GM13977 (cell line): ENCODE data around the gene TMEM252.

Experiments used
- DNase-seq: peaks from one replicate; pipeline ENCODE4 v3.0.0; 2012; ENCODE audit warnings: low spot score
- in situ Hi-C: fragments of 300-500 bp; cut with MboI; formaldehyde crosslinking; loops from one replicate; pipeline ENCODE4 v1.12.0; 2022; ENCODE audit warnings: low sequenced_read_pairs, low pct_unique_long_range_greater_than_20kb, mixed read lengths, inconsistent platforms; ENCODE audit not compliant: unreplicated experiment
- TF ChIP-seq, protein P1 (sequence below): IDR thresholded peaks from 2 replicates; pipeline ENCODE4 v1.5.1; 2012; ENCODE audit warnings: mild to moderate bottlenecking, control low read depth; ENCODE audit not compliant: insufficient read depth; ENCODE audit errors: extremely low read depth, missing control alignments

The TMEM252 gene

GRCh38 chr9:68505681-68506409 is 34.8 kb downstream of the TMEM252 start:
- in situ Hi-C loops = no loop called here

GRCh38 chr9:68502279-68502678 is 38.4 kb downstream of the TMEM252 start:
- no peak for DNase-seq
- TF ChIP-seq, protein P1, sequence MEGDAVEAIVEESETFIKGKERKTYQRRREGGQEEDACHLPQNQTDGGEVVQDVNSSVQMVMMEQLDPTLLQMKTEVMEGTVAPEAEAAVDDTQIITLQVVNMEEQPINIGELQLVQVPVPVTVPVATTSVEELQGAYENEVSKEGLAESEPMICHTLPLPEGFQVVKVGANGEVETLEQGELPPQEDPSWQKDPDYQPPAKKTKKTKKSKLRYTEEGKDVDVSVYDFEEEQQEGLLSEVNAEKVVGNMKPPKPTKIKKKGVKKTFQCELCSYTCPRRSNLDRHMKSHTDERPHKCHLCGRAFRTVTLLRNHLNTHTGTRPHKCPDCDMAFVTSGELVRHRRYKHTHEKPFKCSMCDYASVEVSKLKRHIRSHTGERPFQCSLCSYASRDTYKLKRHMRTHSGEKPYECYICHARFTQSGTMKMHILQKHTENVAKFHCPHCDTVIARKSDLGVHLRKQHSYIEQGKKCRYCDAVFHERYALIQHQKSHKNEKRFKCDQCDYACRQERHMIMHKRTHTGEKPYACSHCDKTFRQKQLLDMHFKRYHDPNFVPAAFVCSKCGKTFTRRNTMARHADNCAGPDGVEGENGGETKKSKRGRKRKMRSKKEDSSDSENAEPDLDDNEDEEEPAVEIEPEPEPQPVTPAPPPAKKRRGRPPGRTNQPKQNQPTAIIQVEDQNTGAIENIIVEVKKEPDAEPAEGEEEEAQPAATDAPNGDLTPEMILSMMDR = no peak
- in situ Hi-C loops = no loop called here

More at GRCh38 chr9:68505681-68506409, 34.8 kb downstream of the TMEM252 start:
- DNase-seq = no peak
- TF ChIP-seq, protein P1 = no peak

DNA sequence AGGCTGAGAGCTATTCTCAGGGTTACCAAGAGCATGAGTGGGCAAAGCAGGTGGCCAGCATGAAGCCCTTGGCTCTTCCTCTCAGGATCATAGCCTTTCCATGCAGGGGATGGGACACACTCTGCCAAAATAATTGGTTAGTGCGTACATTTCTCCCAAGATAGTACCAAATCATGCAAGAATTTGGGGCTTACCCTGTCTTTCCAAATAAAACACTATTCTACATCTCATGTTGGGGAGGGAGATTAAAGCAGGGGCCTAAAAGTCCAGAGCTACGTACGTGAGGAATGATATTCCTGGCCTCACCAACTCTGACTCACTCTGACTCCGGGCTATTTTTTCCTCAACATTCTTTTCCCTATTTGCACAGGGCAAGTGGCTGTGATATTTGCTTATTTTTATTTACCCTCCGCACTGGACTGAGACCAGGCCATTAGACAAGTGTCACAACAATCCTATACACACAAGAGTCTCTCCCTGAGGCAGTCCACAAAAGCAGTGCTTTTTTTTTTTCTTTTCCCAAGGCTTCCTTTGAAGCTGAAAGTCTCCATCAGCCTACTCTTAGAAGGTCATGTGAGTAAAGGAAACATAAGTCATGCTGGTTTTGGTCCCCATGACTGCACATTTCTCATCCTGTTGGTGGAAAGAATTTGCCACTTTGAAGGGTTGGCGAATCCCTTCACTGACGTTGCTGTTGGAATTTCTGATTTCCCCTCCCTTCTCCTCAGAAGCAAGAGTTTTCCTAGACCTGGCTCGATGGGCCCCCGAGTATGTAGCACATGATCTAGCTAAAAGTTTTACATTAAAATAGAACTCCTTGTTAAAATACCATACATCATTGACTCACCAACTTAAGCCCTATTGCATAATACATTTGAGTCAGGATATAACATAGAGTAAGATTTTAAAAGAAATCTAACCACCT is 40.0 kb downstream of the TMEM252 start:
- TF ChIP-seq, protein P1 = no peak
- in situ Hi-C loops = no loop called here
- DNase-seq = no peak

DNA sequence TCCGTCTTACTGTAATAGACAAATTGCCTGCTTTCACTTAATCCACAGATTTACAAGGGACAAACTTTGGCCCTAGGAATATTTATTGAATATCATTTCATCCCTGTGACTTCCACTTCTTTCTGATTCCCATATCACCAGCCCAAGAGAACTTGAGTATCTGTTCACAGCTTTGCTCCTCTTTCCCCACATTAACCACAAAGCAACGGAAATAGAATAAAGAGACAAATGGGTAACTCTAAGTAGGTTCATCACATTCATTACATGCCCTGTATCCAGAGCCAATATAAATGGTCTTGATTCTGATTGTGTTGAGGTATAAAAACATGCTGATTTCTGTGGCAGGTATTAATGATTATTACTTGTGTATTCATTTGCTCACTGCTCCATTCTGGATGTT is 41.9 kb downstream of the TMEM252 start:
- TF ChIP-seq, protein P1 = no peak
- in situ Hi-C loops = no loop called here
- DNase-seq = no peak

- no peak for DNase-seq
- in situ Hi-C loops = no loop called here
- TF ChIP-seq, protein P1 = no peak
Measured at GRCh38 chr9:68497629-68498028, 43.1 kb downstream of the TMEM252 start.

DNA sequence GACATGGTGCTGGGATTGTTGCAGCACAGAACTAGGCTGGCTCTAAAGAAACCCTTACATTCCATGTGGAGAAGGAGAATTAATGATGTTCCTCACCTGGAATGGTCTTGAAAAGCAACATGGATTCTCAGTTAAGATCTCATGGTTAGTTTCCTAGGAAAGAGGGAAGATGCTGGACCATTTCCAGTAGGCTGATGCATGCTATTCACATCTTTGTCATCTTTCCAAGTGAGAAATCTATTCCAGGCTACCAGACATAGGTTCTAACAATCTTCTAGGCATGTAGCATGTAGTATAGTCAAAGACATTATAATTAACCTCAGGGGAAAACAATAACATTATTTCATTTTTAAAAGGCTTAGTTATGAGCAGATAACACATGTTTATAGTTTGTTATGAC is 44.3 kb downstream of the TMEM252 start:
- in situ Hi-C loops = no loop called here
- TF ChIP-seq, protein P1 = no peak
- no peak for DNase-seq
